ENCODE measurements around the gene TRAF7.

- TF ChIP-seq CTCF (IDR thresholded peaks at IDR 0.05) (no peak), POLR2A (IDR thresholded peaks at IDR 0.05) (no peak)
Measured at GRCh38 chr16:2199095-2199494, 43.5 kb downstream of the TRAF7 start.

Data from Peyer's patch (tissue), 4 donors.